Sciatic nerve (tissue), 2 donors: Measurements from ENCODE around the gene DUS3L. TPM values are rescaled to one million over a fixed set of nuclear protein-coding genes. Genes with fewer than 3 reads are reported as not detected.

Experiments used
- ATAC-seq: fragments of 200-7000 bp; cut with Tn5 transposase; one replicate; pipeline ENCODE4 v1.9.1; 2020; ENCODE audit warnings: mild to moderate bottlenecking, moderate library complexity
- DNase-seq: peaks from one replicate; pipeline ENCODE4 v3.0.0-alpha.2; 2020; ENCODE audit warnings: low spot score
- intact Hi-C: fragments of 100-400 bp; cut with DNase I; formaldehyde crosslinking; loops from one replicate; pipeline ENCODE4 v1.14.2; 2022
- total RNA-seq: library from RNA; stranded (reverse); fragmentation: NEBNext Ultra II Directional; extraction: Animal tissue kit (Norgen Biotek cat#: 25700); gene quantifications from one replicate; pipeline ENCODE4 v1.2.1, GENCODE V29; 2021
- donor health status: DM: no; HTN: no; CAD: no.
- donor health status: DM: no; HTN: no; CAD: no.

The DUS3L gene
- total RNA-seq, 1 donor from 2014 or later: 27.9 TPM

GRCh38 chr19:5803441-5803751 lies 12.4 kb upstream of the DUS3L start:
- no peak for ATAC-seq
- intact Hi-C loops: no loop called here
- no peak for DNase-seq

- ATAC-seq (no peak), DNase-seq (no peak)
- intact Hi-C loops: no loop called here
Measured at GRCh38 chr19:5801796-5802619, 11.0 kb upstream of the DUS3L start.

DNA sequence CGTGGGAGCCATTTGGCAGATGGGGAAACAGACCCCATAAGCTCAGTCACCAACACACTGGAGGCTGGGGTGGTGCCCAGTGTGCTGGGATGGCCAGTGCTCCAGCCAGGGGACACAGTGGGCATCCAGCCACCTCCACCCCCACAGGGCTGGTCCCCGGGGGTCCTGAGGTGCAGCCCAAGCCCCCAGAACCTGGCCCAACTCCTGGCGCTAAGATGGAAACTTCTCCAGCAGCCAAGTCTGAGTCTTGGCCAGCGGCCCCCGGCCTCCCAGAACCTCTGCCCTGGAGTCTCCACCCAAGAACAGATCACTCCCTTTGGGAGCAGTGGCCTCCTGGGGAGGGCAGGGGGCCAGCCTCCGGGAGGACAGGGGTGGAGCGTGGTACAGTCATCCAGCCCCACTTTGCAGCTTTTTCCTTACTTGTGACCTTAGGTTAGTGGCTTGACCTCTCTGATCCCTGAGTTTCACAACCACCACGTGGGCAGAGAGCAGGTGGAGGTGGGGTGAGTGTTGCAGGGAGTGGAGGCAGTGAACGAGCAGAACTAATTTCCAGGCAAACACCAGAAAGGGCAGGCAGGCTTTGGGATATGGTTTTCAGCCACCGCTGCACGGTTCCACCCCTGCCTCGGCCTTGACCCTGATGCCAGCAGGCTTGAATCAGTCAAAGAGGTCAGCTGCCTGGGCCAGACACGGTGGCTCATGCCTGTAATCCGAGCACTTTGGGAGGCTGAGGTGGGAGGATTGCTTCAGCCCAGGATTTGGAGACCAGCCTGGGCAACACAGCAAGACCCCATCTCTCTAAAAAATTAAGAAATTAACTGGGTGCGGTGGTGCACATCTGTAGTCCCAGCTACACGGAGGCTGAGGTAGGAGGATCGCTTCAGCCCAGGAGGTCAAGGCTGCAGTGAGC lies 9.7 kb upstream of the DUS3L start:
- intact Hi-C loops: no loop called here
- ATAC-seq (no peak), DNase-seq (no peak)

DNA sequence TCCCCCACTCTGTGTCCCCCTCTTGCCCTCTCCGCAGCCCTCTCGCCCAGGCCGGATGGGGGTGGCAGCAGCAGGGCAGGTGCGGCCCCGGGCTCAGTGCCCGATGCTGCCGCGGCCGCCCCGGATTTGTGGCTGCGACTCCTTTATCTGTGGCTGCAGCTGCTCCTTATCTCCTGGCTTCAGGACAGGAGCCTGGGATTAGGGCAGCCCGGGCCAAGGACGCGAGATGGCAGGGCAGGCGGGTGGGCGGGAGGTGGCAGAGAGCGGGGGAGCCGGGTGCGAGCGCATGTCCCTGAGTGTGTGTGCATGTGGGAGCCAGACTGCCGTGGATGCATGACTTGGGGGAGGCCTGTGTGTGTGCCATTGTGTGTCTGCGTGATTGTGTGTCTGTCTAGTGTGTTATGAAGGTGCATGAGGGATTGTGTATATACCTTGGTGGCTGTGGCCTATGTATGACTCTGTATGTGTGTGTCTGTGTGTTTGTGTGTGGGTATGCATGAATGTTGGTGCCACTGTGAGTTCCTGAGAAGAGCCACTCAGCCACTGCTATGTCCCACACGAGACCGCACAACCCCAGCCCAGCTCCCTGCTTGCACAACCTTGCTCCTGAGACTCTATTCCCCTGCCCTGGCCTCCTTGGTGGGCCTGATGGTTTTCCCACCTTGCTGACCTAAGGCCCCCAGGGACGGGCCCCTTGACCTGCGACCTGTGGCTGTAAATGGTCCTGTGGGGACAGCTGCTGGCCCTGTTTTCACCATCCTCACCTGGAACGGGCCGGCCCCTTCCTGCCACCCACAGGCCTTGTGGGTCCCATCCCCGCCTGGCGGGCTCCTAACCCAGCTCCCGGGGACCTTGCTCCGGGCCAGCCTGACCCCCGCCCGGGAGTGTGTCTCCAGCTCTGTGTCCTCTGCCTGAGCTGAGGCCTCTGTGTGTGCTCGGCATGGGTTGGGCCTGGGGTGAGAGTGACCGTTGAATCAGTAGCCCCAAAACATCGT lies 8.6 kb upstream of the DUS3L start:
- DNase-seq (no peak), ATAC-seq (no peak)
- intact Hi-C loops: no loop called here

GRCh38 chr19:5798244-5798643 lies 7.3 kb upstream of the DUS3L start:
- ATAC-seq (no peak), DNase-seq (no peak)
- intact Hi-C loops: no loop called here

GRCh38 chr19:5795382-5795919 lies 4.5 kb upstream of the DUS3L start:
- no peak for ATAC-seq
- DNase-seq: no peak
- intact Hi-C loops: no loop called here

DNA sequence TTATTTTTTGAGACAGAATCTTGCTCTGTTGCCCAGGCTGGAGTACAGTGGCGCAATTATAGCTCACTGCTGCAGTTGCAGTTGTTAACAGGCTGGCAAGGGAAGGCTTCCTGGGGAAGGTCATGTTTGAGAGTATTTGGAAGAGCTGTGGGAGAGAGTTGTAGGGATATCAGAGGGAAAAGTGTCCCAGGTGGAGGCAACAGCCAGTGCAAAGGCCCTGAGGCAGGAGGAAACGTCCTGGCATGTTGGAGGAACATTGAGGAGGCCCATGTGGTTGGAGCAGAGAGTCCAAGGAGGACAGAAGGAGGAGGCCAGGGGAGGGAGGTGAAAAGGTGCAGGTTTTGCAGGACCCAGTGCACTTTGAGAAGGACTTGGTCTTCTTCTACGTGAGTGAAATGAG lies 2.2 kb upstream of the DUS3L start:
- ATAC-seq: no peak
- intact Hi-C loops: no loop called here
- DNase-seq: no peak

GRCh38 chr19:5792224-5792623 lies 1.3 kb upstream of the DUS3L start:
- ATAC-seq: no peak
- no peak for DNase-seq
- intact Hi-C loops: no loop called here

GRCh38 chr19:5789886-5790558 lies 941 bp downstream of the DUS3L start:
- intact Hi-C loops: no loop called here
- ATAC-seq (no peak), DNase-seq (no peak)

DNA sequence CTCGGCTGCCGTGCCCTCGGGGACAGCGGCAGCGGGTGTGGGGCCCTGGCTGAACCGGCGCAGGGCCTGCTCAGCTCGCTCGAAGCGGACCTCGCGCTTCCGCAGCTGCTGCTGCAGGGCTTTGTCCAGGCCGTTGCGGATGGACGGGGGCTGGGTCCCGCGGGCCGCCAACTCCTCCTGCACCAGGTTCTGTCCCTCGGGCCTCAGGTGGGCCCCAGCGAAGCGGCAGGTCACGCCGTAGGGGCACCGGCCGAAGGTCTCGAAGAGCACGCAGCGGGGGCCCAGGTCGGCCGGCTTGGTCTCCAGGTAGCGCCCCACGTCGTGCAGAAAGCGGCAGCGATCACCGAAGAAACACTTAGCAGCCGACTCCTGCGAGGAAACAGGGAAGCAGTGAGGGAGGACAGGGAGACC lies 1.6 kb downstream of the DUS3L start:
- ATAC-seq (no peak), DNase-seq (no peak)
- intact Hi-C loops: no loop called here

DNA sequence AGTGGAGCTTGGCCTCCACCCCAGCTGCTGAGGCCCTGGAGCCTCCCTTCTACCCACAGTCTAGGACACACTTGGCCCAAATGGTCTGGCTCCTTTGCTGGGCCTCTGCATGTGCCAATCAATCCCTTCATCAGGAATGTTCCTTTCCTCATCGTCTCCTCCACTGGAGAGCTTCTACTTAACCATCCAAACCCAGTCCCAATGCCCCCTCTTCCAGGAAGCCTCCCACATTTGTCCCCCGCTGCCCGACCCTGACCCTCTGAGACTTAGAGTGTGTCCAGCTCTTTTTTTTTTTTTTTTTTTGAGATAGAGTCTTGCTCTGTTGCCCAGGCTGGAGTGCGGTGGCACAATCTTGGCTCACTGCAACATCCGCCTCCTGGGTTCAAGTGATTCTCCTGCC lies 2.5 kb downstream of the DUS3L start:
- intact Hi-C loops: no loop called here
- ATAC-seq (no peak), DNase-seq (no peak)

DNA sequence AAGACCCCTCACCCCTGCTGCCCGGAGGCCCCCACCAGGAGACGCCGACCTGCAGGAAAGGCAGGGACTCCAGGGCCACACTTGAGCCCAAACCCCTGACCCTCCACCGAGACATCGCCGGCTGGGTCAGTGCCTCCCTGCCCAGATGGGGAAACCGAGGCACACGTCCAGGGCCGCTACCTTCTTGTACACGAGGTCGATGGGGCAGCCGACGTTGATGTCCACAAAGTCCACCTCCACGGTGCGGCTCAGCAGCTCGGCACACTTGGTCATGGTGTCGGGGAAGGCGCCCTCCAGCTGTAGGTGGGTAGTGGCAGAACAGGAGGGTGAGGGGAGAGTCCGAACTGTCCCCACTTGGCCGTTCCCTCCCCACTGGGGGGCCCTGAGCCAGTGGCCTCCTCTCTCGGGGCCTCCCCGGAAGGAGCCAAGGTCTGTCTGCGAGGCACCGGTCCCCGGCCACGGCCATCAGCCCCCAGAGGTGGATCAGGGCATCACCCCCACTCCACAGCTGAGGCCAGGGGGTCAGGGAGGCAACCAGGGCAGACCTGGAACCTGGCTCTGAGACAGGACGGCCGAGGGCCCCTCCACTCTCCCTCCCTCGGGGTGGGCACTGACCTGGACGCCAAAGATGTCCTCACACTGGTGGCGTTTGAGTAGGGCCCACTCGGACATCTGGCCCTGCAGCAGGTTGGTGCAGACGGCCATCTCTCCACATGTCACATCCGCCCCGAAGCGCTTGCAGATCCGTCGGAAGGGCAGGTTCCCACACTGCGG lies 3.4 kb downstream of the DUS3L start:
- ATAC-seq (no peak), DNase-seq (no peak)
- intact Hi-C loops: no loop called here

DNA sequence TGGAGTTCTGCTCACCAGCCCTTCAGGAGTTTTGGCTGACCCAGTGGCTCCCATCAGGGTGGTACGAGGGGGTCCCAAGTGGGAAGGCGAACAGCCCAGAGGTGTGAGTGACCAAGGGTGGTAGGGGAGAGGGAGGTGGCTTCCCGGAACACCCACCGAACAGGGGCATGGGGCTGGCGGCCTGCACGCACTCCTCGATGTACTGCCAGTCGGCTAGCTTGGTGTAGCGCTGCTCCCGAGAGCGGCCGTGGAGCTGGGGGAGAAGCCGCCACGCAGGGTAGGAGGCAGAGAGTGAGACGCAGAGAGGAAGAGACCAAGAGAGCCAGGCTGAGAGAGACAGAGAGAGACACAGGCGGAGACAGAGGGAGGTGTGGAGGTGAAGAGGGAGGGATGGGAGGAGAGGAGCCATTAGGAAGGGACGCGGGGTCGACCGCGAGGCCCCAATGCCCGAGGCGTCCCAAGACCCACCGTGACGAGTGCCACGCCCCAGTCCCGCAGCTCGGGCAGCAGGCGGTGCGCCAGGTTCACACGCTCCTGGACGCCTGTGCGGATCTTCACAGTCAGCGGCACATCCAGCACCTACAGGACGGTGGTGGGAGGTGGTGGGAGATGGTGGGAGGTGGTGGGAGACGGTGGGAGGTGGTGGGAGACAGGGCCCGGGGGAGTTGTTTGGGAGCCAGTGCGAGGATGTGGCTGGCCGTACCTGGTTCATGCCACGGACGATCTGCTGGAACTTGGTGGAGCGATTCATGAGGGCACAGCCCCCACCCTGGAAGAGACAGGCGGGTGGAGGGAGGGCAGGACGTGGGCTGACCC lies 4.2 kb downstream of the DUS3L start:
- intact Hi-C loops: no loop called here
- no peak for ATAC-seq
- no peak for DNase-seq

GRCh38 chr19:5785423-5785822 lies 5.5 kb downstream of the DUS3L start:
- ATAC-seq: no peak
- no peak for DNase-seq
- intact Hi-C loops: no loop called here

DNA sequence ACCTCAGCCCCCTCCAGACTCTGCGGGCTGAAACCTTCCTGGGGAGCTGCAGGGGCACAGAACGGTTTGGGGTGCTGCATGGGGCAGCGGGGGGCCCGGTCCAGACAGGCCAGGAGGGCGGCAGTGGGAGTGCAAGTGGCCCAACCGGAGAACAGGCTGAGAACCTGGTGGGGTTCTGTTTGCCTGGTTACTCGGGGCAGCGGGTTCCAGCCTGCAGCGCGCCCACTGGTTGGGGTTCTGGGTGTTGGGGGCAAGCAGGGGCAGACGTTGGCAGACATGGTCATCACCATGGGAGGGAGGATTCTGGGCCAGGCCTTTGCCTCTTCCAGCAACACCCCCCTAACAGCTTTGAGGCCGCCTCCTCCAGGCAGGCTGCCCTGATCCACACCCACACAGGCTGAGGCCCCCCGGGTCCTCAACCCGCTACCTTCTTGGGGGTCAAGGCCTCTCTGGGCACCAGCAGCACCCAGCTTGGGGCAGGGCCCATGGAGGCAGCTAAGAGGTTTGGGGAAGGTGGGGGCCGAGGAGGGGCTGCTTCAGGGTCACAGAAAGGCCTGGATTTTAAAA lies 6.3 kb downstream of the DUS3L start, which contains the start of gene PRR22:
TSS of gene PRR22 (minus strand) at position 166 of the 567 bp plus-strand sequence. CDS start at position 80, 86 bp downstream.
- DNase-seq (no peak), ATAC-seq (no peak)
- intact Hi-C loops: no loop called here
